Panc1 (cell line): Measurements from ENCODE around the gene SLC34A1. TPM values are rescaled to one million over a fixed set of nuclear protein-coding genes. Genes with fewer than 3 reads are reported as not detected.

Source experiments
- ATAC-seq: fragments of 200-7000 bp; cut with Tn5 transposase; 2 replicates; pipeline ENCODE4 v1.9.1; 2020; ENCODE audit warnings: mild to moderate bottlenecking, moderate library complexity
- BruUV-seq: library from RNA; stranded (reverse); fragments of 400-500 nt; replicated peaks from 2 replicates; lab custom pipeline; 2021; lab: Mats Ljungman, UMichigan
- CTCF ChIA-PET: fragments of 300-600 bp; sonication (Branson Sonifier 250); formaldehyde crosslinking; loops from one replicate; lab custom pipeline; 2022; ENCODE audit warnings: antibody characterized with exemption; lab: Charles Lee
- POLR2A ChIA-PET: fragments of 300-600 bp; sonication (Branson Sonifier 250); formaldehyde crosslinking; loops from one replicate; lab custom pipeline; 2022; ENCODE audit warnings: antibody characterized with exemption; lab: Charles Lee
- DNase-seq: peaks from one replicate; pipeline ENCODE4 v3.0.0-alpha.2; 2010; ENCODE audit warnings: low read depth, low spot score
- H3K27ac ChIP-seq: 2 replicates; pipeline ENCODE4 v1.5.1; 2011; ENCODE audit warnings: mild to moderate bottlenecking, low read length, inconsistent platforms
- H3K27me3 ChIP-seq: fragments of 200-500 bp; sonication (Bioruptor generic); 2 replicates; pipeline ENCODE4 v1.6.0; 2014; ENCODE audit warnings: low read length, inconsistent platforms; ENCODE audit not compliant: control insufficient read depth, insufficient read depth
- H3K36me3 ChIP-seq: fragments of 200-500 bp; sonication (Bioruptor generic); 2 replicates; pipeline ENCODE4 v1.5.1; 2014; ENCODE audit warnings: inconsistent platforms, mild to moderate bottlenecking, low read length, moderate library complexity; ENCODE audit not compliant: control insufficient read depth, insufficient read depth
- H3K4me1 ChIP-seq: 2 replicates; pipeline ENCODE4 v1.5.1; 2011; ENCODE audit warnings: inconsistent platforms, mild to moderate bottlenecking, low read length, moderate library complexity; ENCODE audit not compliant: control insufficient read depth, insufficient read depth
- H3K4me3 ChIP-seq, 2 experiments: 2 replicates each; pipeline ENCODE4 v1.5.1; 2011 to 2012; ENCODE audit warnings: low read depth in 2 of 2, low read length in 2 of 2, mild to moderate bottlenecking in 2 of 2, inconsistent platforms in 1 of 2, moderate library complexity in 1 of 2
- H3K9me3 ChIP-seq: fragments of 200-500 bp; sonication (Bioruptor generic); 2 replicates; pipeline ENCODE4 v1.5.1; 2014; ENCODE audit warnings: low read depth, mild to moderate bottlenecking, inconsistent platforms, low read length, moderate library complexity; ENCODE audit not compliant: control insufficient read depth, insufficient read depth
- POLR2AphosphoS5 ChIP-seq: IDR thresholded peaks from 2 replicates; pipeline ENCODE4 v1.6.1; 2012; ENCODE audit warnings: mild to moderate bottlenecking, low read depth, low read length, moderate library complexity
- SIN3A ChIP-seq: IDR thresholded peaks from 2 replicates; pipeline ENCODE4 v1.6.1; 2012; ENCODE audit warnings: low read depth, mild to moderate bottlenecking, low read length, moderate library complexity, borderline replicate concordance; ENCODE audit not compliant: insufficient read depth
- TCF7L2 ChIP-seq: IDR thresholded peaks from 2 replicates; pipeline ENCODE4 v1.6.1; 2011; ENCODE audit warnings: mild to moderate bottlenecking, low read depth, low read length, inconsistent platforms
- in situ Hi-C: cut with HindIII; loops from 2 replicates; pipeline ENCODE4 v1.10.0; 2016; ENCODE audit warnings: low sequenced_read_pairs, low pct_unique_long_range_greater_than_20kb
- intact Hi-C: fragments of 100-400 bp; cut with micrococcal nuclease; formaldehyde crosslinking; loops from one replicate; pipeline ENCODE4 v1.10.0; 2022; ENCODE audit not compliant: unreplicated experiment
- total RNA-seq: library from RNA; stranded (reverse); gene quantifications from one replicate; pipeline ENCODE4 v1.2.1, GENCODE V29; 2021; ENCODE audit not compliant: unreplicated experiment
- TF ChIP-seq, protein P1 (sequence below): fragments of 450-650 bp; IDR thresholded peaks from 2 replicates; pipeline ENCODE4 v1.5.1; 2017; ENCODE audit warnings: mild to moderate bottlenecking
- TF ChIP-seq, protein P2 (sequence below), 2 experiments: IDR thresholded peaks; 2 replicates each; pipeline ENCODE4 v1.6.1; 2011 to 2012; ENCODE audit warnings: low read depth in 2 of 2, control low read depth in 1 of 2, low read length in 1 of 2, mild to moderate bottlenecking in 1 of 2, moderate library complexity in 1 of 2; ENCODE audit not compliant: insufficient read depth in 1 of 2

SLC34A1 gene
- total RNA-seq, 1 experiment from 2014 or later = not detected

DNA sequence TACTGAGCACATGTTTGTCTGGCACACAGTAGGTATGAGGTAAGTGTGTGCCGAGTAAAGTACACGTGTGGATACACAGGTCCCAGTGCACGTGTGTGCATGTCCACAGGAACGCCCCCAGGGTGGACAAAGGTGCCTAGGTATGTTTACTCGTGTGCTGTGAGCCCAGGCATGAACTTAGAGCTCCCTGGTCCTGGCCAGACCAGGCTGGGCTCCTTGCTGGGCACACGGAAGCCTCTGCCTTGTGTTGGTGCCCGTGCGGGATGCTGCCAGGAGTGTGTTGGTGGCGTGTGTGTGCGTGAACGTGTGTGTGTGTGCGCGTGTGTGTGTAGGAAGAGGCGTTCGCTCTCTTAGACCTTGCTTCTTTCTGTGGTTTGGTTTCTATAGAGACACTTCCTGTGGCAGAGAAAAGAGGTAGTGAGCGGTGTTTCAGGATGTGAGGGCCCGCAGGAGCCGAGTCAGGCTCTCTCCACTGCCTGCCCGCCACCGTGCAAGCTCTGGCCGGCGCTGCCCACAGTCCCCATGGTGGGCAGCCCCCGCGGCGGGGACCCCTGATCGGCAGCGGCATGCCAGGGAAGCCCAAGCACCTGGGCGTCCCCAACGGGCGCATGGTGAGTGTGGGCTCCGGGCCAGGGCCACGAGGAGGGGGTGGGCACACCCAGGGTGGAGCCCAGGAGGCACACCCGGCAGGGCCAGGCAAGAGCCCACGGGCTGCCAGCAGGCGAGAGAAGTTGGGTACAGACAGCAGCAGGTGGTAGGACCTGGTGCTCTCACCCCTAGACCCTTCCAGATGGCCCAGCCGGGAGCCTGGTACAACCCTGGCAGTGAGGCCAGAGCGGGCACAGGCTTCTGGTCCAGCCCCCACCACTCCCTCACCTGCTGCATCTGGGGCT is 26.5 kb upstream of the SLC34A1 start, which contains the start of gene RGS14:
Gene RGS14, plus strand, starts transcription at position 466 of the 893 bp plus-strand sequence. Its CDS starts 101 bp downstream, at position 567.
- Histone ChIP-seq H3K4me1 (0 out of 2 replicates have a peak, but pooled peaks cover 2% of the 10 kb centered on the region), H3K27me3 (no peaks in the 10 kb centered on the region), H3K9me3 (no peaks in the 10 kb centered on the region), H3K27ac (no peak within 1 kb of the TSS), H3K36me3 (no peaks in the 10 kb centered on the region), H3K4me3 (peak within 1 kb of the TSS in 1 of 2 experiments; percentile 36; a peak in 2 of 4 replicates)
- BruUV-seq = no TSS peak
- peak; percentile 69 for ATAC-seq
- in situ Hi-C loops (no loop called here), intact Hi-C loops (no loop called here)
- TF ChIP-seq SIN3A (no peak), TCF7L2 (no peak), POLR2AphosphoS5 (no peak)
- TF ChIP-seq, protein P1, sequence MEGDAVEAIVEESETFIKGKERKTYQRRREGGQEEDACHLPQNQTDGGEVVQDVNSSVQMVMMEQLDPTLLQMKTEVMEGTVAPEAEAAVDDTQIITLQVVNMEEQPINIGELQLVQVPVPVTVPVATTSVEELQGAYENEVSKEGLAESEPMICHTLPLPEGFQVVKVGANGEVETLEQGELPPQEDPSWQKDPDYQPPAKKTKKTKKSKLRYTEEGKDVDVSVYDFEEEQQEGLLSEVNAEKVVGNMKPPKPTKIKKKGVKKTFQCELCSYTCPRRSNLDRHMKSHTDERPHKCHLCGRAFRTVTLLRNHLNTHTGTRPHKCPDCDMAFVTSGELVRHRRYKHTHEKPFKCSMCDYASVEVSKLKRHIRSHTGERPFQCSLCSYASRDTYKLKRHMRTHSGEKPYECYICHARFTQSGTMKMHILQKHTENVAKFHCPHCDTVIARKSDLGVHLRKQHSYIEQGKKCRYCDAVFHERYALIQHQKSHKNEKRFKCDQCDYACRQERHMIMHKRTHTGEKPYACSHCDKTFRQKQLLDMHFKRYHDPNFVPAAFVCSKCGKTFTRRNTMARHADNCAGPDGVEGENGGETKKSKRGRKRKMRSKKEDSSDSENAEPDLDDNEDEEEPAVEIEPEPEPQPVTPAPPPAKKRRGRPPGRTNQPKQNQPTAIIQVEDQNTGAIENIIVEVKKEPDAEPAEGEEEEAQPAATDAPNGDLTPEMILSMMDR = no peak
- TF ChIP-seq, protein P2, sequence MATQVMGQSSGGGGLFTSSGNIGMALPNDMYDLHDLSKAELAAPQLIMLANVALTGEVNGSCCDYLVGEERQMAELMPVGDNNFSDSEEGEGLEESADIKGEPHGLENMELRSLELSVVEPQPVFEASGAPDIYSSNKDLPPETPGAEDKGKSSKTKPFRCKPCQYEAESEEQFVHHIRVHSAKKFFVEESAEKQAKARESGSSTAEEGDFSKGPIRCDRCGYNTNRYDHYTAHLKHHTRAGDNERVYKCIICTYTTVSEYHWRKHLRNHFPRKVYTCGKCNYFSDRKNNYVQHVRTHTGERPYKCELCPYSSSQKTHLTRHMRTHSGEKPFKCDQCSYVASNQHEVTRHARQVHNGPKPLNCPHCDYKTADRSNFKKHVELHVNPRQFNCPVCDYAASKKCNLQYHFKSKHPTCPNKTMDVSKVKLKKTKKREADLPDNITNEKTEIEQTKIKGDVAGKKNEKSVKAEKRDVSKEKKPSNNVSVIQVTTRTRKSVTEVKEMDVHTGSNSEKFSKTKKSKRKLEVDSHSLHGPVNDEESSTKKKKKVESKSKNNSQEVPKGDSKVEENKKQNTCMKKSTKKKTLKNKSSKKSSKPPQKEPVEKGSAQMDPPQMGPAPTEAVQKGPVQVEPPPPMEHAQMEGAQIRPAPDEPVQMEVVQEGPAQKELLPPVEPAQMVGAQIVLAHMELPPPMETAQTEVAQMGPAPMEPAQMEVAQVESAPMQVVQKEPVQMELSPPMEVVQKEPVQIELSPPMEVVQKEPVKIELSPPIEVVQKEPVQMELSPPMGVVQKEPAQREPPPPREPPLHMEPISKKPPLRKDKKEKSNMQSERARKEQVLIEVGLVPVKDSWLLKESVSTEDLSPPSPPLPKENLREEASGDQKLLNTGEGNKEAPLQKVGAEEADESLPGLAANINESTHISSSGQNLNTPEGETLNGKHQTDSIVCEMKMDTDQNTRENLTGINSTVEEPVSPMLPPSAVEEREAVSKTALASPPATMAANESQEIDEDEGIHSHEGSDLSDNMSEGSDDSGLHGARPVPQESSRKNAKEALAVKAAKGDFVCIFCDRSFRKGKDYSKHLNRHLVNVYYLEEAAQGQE (IDR thresholded peaks at IDR 0.05; ENCODE audit: insufficient read depth in 1 of 2, low read depth in 2 of 2, low read length in 1 of 2) = no peak
- ChIA-PET POLR2A (no interaction called here), CTCF (no interaction called here)
- no peak for DNase-seq

DNA sequence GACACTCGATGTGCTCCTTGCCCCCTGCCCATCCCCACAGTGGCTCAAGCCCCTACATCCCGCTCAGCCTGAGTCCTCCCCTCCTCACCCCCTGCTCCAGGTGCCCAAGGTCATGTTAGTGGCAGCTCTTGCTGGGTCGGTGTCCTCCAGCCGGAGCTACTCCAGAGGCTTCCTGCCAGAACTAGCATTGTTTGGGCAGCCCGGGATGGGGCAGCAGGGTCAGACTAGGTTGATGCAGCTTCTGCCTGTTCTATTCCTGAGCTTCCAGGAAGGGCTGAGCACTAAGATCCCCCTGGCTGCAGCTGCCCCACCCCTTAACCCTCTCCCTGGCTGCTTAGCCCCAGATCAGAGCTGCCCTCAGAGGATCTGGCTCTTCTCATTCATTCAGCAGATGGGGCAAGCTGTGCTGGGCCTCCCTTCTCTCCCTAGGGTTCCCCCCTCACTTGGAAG is 25.8 kb upstream of the SLC34A1 start:
- in situ Hi-C loops = no loop called here
- ATAC-seq (no peak), DNase-seq (no peak)
- peaks cover 4% of the 10 kb centered on the region; the same call in 1 of the 2 replicates for H3K4me1 ChIP-seq
- no peaks in the 10 kb centered on the region for H3K9me3 ChIP-seq
- no peaks in the 10 kb centered on the region for H3K27me3 ChIP-seq
- no TSS peak for BruUV-seq
- peak overlapping the region in 1 of 2 experiments; percentile 36; a peak in 1 of 4 replicates for H3K4me3 ChIP-seq
- CTCF ChIA-PET = interaction anchor here (0.6 kb wide), 1 partner anchor 32 kb away, joined by 3 read pairs; no protein-coding TSS in a partner anchor
- no peaks in the 10 kb centered on the region for H3K36me3 ChIP-seq
- intact Hi-C loops = no loop called here
- no peak overlapping the region for H3K27ac ChIP-seq
- POLR2A ChIA-PET = no interaction called here
- TF ChIP-seq TCF7L2 (no peak), SIN3A (no peak), POLR2AphosphoS5 (no peak)
- TF ChIP-seq, protein P1 = no peak
- TF ChIP-seq, protein P2 (IDR thresholded peaks at IDR 0.05; ENCODE audit: insufficient read depth in 1 of 2, low read depth in 2 of 2, low read length in 1 of 2) = no peak
